GM19099 (cell line): ENCODE measurements around the gene HPCAL1.

ENCODE experiments used
- POLR2A ChIP-seq: IDR thresholded peaks from 3 replicates; pipeline ENCODE4 v1.6.1; 2011; ENCODE audit warnings: low read depth; ENCODE audit not compliant: insufficient read length; ENCODE audit errors: extremely low read depth

Gene HPCAL1

GRCh38 chr2:10433947-10434885 is 131.5 kb downstream of the HPCAL1 start:
- no peak for TF ChIP-seq POLR2A

- no peak for TF ChIP-seq POLR2A
Observed at GRCh38 chr2:10434886-10435819, 132.4 kb downstream of the HPCAL1 start.

DNA sequence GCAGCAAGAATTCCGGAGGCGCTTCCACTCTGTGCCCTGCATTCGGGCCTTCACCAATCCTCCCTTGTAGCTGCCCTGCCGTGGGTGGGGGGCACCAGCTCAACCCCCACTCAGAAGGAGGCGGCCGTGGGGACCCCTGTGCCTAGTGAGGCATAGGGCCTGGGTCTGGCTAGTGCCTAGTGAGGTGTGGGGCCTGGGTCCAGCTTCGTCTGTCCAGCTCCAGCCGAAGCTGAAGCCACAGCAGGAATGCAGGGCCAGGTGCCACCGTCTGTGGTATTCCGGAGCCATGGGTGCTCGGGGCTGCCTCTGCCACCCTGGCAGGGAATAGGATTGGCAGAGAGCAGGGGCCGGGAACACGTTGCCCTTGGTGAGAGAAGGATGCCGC is 133.1 kb downstream of the HPCAL1 start:
- no peak for TF ChIP-seq POLR2A

GRCh38 chr2:10436583-10437110 is 133.9 kb downstream of the HPCAL1 start:
- TF ChIP-seq POLR2A, result no peak

DNA sequence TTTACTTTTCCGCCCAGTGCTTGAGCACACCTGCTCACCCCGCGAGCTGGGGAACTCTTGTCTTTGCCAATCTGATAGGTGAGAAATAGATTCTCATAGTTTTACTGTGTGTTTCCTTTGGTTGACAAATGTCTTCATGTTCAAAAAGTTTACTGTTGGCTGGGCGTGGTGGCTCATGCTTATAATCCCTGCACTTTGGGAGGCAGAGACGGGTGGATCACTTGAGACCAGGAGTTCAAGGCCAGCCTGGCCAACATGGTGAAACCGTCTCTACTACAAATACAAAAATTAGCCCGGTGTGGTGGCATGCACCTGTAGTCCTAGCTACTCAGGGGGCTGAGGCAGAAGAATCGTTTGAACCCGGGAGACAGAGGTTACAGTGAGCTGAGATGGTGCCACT is 135.1 kb downstream of the HPCAL1 start:
- TF ChIP-seq POLR2A, result no peak

DNA sequence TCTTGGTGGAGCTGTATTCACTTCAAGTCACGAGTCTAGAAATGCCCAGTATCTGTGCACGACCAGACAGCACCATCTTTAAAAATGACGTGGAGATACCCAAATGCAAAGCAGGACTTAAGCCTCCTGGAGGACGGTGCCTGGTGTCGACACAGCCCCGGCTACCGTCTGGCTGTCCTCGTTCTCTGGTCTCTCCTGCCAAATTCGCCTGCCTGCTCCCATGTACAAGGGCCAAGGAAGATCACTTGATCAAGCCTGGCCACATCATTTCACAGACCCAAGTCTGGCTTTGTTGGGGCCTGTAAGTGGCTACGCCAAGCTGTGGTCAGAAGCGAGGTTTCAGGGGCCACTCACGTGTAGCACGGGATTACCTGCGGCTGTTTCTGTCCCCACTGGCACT is 136.0 kb downstream of the HPCAL1 start:
- peak; percentile 47 for TF ChIP-seq POLR2A

DNA sequence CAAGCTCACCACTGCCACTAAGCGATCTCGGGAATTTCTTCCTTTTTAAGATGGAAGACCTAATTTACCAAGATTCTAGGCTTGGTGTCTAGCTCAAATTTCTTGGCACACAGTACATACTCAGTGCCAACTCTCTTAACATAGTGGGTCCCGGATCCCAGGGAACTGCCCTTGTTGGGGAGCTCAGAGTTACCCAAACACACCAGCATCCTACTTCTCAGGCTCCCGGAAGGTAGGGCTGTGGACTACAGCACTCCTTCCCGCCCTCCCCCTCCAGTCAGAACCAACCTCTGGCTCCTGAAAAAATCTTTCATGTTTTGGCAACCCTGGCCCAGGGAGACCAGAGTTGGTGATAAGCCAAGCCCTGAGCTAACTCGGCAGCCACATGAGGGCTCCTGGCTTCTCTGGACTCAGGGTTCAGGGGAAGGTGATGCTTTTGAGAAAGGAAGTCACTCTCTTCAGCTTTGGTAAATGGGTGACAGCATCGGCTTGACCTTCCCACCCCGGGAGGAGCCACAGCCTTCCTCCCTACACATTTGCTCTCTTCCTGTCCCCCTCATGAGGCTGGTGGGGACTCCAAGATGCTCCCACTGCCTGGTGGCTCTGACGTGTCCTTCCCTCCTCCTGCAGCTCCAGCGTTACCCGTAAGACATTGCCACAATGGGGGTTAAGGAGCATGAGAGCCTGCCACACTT is 136.6 kb downstream of the HPCAL1 start:
- no peak for TF ChIP-seq POLR2A

DNA sequence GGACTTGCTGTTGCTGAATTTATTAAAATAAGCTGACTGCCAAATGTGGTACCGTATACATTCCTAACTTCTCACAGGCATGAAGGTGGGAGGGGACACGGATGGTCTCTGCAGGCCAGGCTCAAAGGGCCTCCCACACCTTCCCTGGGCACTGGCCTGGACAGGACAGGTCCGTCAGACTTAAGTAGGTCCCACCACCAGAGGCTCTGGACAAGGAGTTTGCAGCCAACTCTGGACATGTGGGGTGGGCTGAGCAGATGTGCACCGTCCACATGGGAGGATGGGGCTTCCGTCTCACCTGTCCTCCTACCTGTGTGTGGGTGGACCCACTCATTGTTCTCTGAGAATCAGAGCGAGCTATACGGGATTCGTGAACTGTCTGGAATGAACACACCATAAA is 137.3 kb downstream of the HPCAL1 start:
- TF ChIP-seq POLR2A, result no peak

GRCh38 chr2:10440736-10441135 is 138.0 kb downstream of the HPCAL1 start:
- TF ChIP-seq POLR2A, result no peak

DNA sequence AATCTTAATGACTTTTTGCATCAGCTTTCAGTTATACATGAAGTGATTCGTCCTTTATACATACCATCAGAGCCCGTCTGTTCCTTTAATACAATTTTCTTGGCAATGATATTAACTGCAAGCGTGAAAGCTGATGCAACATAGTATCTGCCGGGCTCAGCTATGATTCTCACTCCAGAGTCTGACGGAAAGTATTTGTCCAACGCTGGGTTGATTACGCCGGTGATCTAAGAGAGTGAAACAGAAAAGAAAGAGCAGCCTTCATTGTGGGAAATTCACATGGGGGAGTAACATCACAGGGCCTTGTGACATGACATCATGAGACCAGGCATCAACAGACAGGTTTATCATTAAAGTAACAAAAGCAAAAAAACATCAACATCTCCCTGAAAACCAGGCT is 139.2 kb downstream of the HPCAL1 start:
- no peak for TF ChIP-seq POLR2A

- no peak for TF ChIP-seq POLR2A
Observed at GRCh38 chr2:10444463-10444862, 141.8 kb downstream of the HPCAL1 start.

- no peak for TF ChIP-seq POLR2A
Observed at GRCh38 chr2:10446631-10447030, 143.9 kb downstream of the HPCAL1 start.

- no peak for TF ChIP-seq POLR2A
Observed at GRCh38 chr2:10447300-10447894, 144.7 kb downstream of the HPCAL1 start.

- peak; percentile 99 for TF ChIP-seq POLR2A
Observed at GRCh38 chr2:10447895-10448575, 145.3 kb downstream of the HPCAL1 start, which contains the start of gene ODC1. Gene ODC1 (minus strand): TSS chr2:10448327. CDS start chr2:10445032, 3,295 bp downstream.
